Motor neuron (in vitro differentiated cells): ENCODE measurements around the gene FAM98C. TPM values are rescaled to one million over a fixed set of nuclear protein-coding genes. Genes with fewer than 3 reads are reported as not detected.
A peak's percentile ranks its signal among the peaks of the same experiment; 100 is the strongest.

ENCODE experiments used
- ATAC-seq, 8 experiments: fragments of 200-7000 bp; cut with Tn5 transposase; replicated peaks in 6 of 8; 2 replicates each; pipeline ENCODE4 v1.8.0; 2021; ENCODE audit warnings: mild to moderate bottlenecking in 8 of 8, moderate library complexity in 8 of 8
- H3K27ac ChIP-seq, 2 donors: fragments of 250-450 bp; sonication (Bioruptor Pico); 2 replicates each; pipeline ENCODE4 v1.9.0; 2021; ENCODE audit warnings: antibody characterized with exemption in 2 of 2, mild to moderate bottlenecking in 2 of 2, moderate library complexity in 1 of 2
- H3K4me1 ChIP-seq, 2 donors: fragments of 250-450 bp; sonication (Bioruptor Pico); replicated peaks in 1 of 2; 2 replicates each; pipeline ENCODE4 v1.6.1; 2021; ENCODE audit warnings: antibody characterized with exemption in 2 of 2, mild to moderate bottlenecking in 2 of 2, moderate library complexity in 1 of 2
- H3K4me3 ChIP-seq, 5 donors: fragments of 250-450 bp; sonication (Bioruptor Pico); 2 replicates each; pipeline ENCODE4 v1.9.0; 2021; ENCODE audit warnings: antibody characterized with exemption in 5 of 5, mild to moderate bottlenecking in 5 of 5, moderate library complexity in 4 of 5
- WGBS, 10 experiments: fragments of 450-650 bp; shearing (Covaris generic); methylation state at CpG; one replicate each; pipeline ENCODE4 v1.0.0; 2022; 5-methylcytosine and 5-hydroxymethylcytosine counted together
- in situ Hi-C, 9 experiments: fragments of 400-800 bp; cut with MboI; loops; one replicate each; pipeline ENCODE4 v1.15.0; 2021; ENCODE audit warnings: low sequenced_read_pairs in 9 of 9, low pct_unique_long_range_greater_than_20kb in 2 of 9; ENCODE audit not compliant: unreplicated experiment in 9 of 9
- total RNA-seq, 8 experiments: library from RNA; unstranded; fragments of 300-600 nt; gene quantifications; 2 replicates each; pipeline versions ENCODE4 v1.2.3 to v1.2.4, GENCODE V29; 2022

FAM98C gene
- total RNA-seq, 8 experiments from 2014 or later: 7.8 to 13.6 (median 12.2) TPM

- H3K27ac ChIP-seq: no peak overlapping the region
- in situ Hi-C loops: no loop called here
- H3K4me1 ChIP-seq: peaks cover 0 to 9% of the 10 kb centered on the region in 2 donors
- WGBS, 10 experiments: no CpG with 5 or more reads among the region's 2 CpGs
- ATAC-seq: no peak
- no peak overlapping the region for H3K4me3 ChIP-seq
These were observed 19.1 kb upstream of the FAM98C start for GRCh38 chr19:38383743-38384142.

- in situ Hi-C loops: no loop called here
- no peak for ATAC-seq
- 40 to 100% (median 74%) methylated on average over 1 to 3 of the region's 10 CpGs; no CpG with 5 or more reads in 4 of the 10 experiments for WGBS, 10 experiments
These were observed 18.5 kb upstream of the FAM98C start for GRCh38 chr19:38384209-38385027.

GRCh38 chr19:38385057-38385803, 17.7 kb upstream of the FAM98C start:
- 76 to 100% (median 90%) methylated on average over 1 to 7 of the region's 40 CpGs; no CpG with 5 or more reads in 6 of the 10 experiments for WGBS, 10 experiments
- ATAC-seq: no peak
- Histone ChIP-seq H3K4me3 (no peak overlapping the region), H3K4me1 (peaks cover 4 to 14% of the 10 kb centered on the region in 2 donors), H3K27ac (no peak overlapping the region)
- in situ Hi-C loops: no loop called here

More at GRCh38 chr19:38384209-38385027, 18.5 kb upstream of the FAM98C start:
- no peak overlapping the region for H3K27ac ChIP-seq
- H3K4me1 ChIP-seq: peaks cover 0 to 9% of the 10 kb centered on the region in 2 donors
- no peak overlapping the region for H3K4me3 ChIP-seq

GRCh38 chr19:38385804-38386257, 17.1 kb upstream of the FAM98C start:
- peaks cover 4 to 14% of the 10 kb centered on the region in 2 donors for H3K4me1 ChIP-seq
- H3K27ac ChIP-seq: no peak overlapping the region
- ATAC-seq: no peak
- no peak overlapping the region for H3K4me3 ChIP-seq
- 94% methylated on average over 20 of the region's 40 CpGs; no CpG with 5 or more reads in 9 of the 10 experiments for WGBS, 10 experiments
- in situ Hi-C loops: no loop called here

- no peak for ATAC-seq
- WGBS, 10 experiments: 24 to 80% methylated on average over 1 to 5 of the region's 61 CpGs; no CpG with 5 or more reads in 8 of the 10 experiments
These were observed 16.5 kb upstream of the FAM98C start for GRCh38 chr19:38386300-38386970.

GRCh38 chr19:38386971-38387549, 15.8 kb upstream of the FAM98C start:
- Histone ChIP-seq H3K27ac (peak overlapping the region; percentile 67 to 80), H3K4me3 (peak overlapping the region; percentile 74 to 98 (median 77)), H3K4me1 (peaks cover 4 to 14% of the 10 kb centered on the region in 2 donors)
- in situ Hi-C loops: no loop called here
- 0 to 55% (median 11%) methylated on average over 1 to 5 of the region's 36 CpGs; no CpG with 5 or more reads in 5 of the 10 experiments for WGBS, 10 experiments
- no peak for ATAC-seq

More at GRCh38 chr19:38386300-38386970, 16.5 kb upstream of the FAM98C start:
- H3K4me3 ChIP-seq: peak overlapping the region in 3 of 5 donors; percentile 74 to 98 (median 77)
- in situ Hi-C loops: no loop called here
- no peak overlapping the region for H3K27ac ChIP-seq
- peaks cover 4 to 14% of the 10 kb centered on the region in 2 donors for H3K4me1 ChIP-seq

GRCh38 chr19:38387550-38388348, 15.1 kb upstream of the FAM98C start, which contains the start of gene GGN:
Gene GGN (minus strand): TSS chr19:38388034. CDS start chr19:38387261, 773 bp downstream.
- H3K4me1 ChIP-seq: peaks cover 4 to 14% of the 10 kb centered on the region in 2 donors
- 27% methylated on average over 3 of the region's 51 CpGs; no CpG with 5 or more reads in 9 of the 10 experiments for WGBS, 10 experiments
- peak within 1 kb of the TSS; percentile 74 to 98 (median 77) for H3K4me3 ChIP-seq
- in situ Hi-C loops: no loop called here
- peak within 1 kb of the TSS; percentile 67 to 80 for H3K27ac ChIP-seq
- peak; percentile 51 to 83 (median 74) for ATAC-seq

GRCh38 chr19:38388349-38389100, 14.4 kb upstream of the FAM98C start, which contains the start of gene SPRED3:
Gene SPRED3 (plus strand): TSS chr19:38388697. CDS start chr19:38390303, 1,606 bp downstream.
- in situ Hi-C loops: no loop called here

GRCh38 chr19:38389101-38389925, 13.6 kb upstream of the FAM98C start:
- in situ Hi-C loops: no loop called here
- 0% methylated on average over 1 to 5 of the region's 28 CpGs; no CpG with 5 or more reads in 7 of the 10 experiments for WGBS, 10 experiments
- Histone ChIP-seq H3K4me1 (peaks cover 4 to 14% of the 10 kb centered on the region in 2 donors), H3K4me3 (peak overlapping the region; percentile 74 to 98 (median 77)), H3K27ac (peak overlapping the region; percentile 67 to 80)
- peak in 7 of 8 experiments; percentile 7 to 38 (median 12) for ATAC-seq

More at GRCh38 chr19:38388349-38389100, 14.4 kb upstream of the FAM98C start, which contains the start of gene SPRED3:
- 0 to 7% methylated on average over 2 to 3 of the region's 46 CpGs; no CpG with 5 or more reads in 8 of the 10 experiments for WGBS, 10 experiments
- Histone ChIP-seq H3K4me3 (peak within 1 kb of the TSS; percentile 74 to 98 (median 77)), H3K4me1 (peaks cover 4 to 14% of the 10 kb centered on the region in 2 donors), H3K27ac (peak within 1 kb of the TSS; percentile 67 to 80)
- peak; percentile 0 to 46 (median 32) for ATAC-seq
